Glutamatergic neuron (in vitro differentiated cells): ENCODE data around the gene AMPD3. TPM values are rescaled to one million over a fixed set of nuclear protein-coding genes. Genes with fewer than 3 reads are reported as not detected.

Experiments
- DNase-seq: peaks from one replicate; pipeline ENCODE4 v3.0.0; 2022
- H3K27ac Mint-ChIP-seq: one replicate; pipeline ENCODE4 v1.8.0; 2020; ENCODE audit warnings: mild to moderate bottlenecking, mixed read lengths, inconsistent platforms; ENCODE audit not compliant: unreplicated experiment
- H3K27me3 Mint-ChIP-seq: one replicate; pipeline ENCODE4 v1.8.0; 2020; ENCODE audit warnings: mild to moderate bottlenecking, moderate library complexity, mixed read lengths, inconsistent platforms; ENCODE audit not compliant: unreplicated experiment
- H3K36me3 Mint-ChIP-seq: one replicate; pipeline ENCODE4 v1.8.0; 2020; ENCODE audit warnings: mild to moderate bottlenecking, mixed read lengths, inconsistent platforms; ENCODE audit not compliant: unreplicated experiment
- H3K4me1 Mint-ChIP-seq: one replicate; pipeline ENCODE4 v1.8.0; 2020; ENCODE audit warnings: mild to moderate bottlenecking, low read depth, mixed read lengths, inconsistent platforms; ENCODE audit not compliant: unreplicated experiment
- H3K4me3 Mint-ChIP-seq: one replicate; pipeline ENCODE4 v1.8.0; 2020; ENCODE audit warnings: mild to moderate bottlenecking, mixed read lengths, inconsistent platforms; ENCODE audit not compliant: unreplicated experiment
- H3K9me3 Mint-ChIP-seq: one replicate; pipeline ENCODE4 v1.8.0; 2020; ENCODE audit warnings: mild to moderate bottlenecking, moderate library complexity, mixed read lengths, inconsistent platforms; ENCODE audit not compliant: unreplicated experiment
- total RNA-seq: library from RNA; stranded (reverse); fragmentation: NEBNext Ultra II Directional; extraction: Animal tissue kit (Norgen Biotek cat#: 25700); gene quantifications from one replicate; pipeline ENCODE4 v1.2.1, GENCODE V29; 2021; ENCODE audit not compliant: unreplicated experiment
- TF ChIP-seq, protein P1 (sequence below): fragments of 200-600 bp; sonication (generic); IDR thresholded peaks from one replicate; pipeline ENCODE4 v1.5.0; 2021; ENCODE audit not compliant: partially characterized antibody, unreplicated experiment

Gene AMPD3
- total RNA-seq, 1 donor from 2014 or later = 0.44 TPM

DNA sequence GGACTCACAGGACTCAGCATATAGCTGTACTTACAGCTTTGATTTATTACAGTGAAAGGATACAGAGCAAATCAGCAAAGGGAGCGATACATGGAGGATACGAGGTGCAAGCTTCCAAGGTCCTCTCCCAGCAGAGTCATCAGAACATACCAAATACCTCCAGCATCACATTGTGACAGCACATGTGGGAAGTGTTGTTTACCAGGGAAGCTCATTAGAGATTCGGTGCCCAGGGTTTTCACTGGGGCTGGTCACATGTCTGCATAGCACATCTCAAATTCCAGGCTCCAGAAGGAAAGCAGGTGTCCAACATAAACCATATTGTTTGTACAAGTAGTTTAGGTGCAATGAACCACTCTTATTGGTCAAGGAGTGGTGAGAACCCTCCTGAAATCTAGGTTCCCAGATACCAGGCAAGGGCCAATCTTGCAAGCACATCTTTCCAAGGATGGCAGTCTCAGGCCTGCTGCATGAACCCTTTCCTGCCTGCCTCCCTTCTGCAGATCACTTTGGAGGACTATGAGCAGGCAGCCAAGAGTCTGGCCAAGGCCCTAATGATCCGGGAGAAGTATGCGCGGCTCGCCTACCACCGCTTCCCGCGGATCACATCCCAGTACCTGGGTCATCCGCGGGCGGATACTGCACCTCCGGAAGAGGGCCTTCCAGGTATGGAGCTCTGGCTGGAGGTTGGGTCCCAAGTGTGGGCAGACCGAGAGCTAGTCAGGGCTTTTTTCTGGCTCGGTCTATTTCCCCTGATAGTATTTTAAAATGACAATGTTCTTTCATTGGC is 26.7 kb downstream of the AMPD3 start:
- TF ChIP-seq, protein P1, sequence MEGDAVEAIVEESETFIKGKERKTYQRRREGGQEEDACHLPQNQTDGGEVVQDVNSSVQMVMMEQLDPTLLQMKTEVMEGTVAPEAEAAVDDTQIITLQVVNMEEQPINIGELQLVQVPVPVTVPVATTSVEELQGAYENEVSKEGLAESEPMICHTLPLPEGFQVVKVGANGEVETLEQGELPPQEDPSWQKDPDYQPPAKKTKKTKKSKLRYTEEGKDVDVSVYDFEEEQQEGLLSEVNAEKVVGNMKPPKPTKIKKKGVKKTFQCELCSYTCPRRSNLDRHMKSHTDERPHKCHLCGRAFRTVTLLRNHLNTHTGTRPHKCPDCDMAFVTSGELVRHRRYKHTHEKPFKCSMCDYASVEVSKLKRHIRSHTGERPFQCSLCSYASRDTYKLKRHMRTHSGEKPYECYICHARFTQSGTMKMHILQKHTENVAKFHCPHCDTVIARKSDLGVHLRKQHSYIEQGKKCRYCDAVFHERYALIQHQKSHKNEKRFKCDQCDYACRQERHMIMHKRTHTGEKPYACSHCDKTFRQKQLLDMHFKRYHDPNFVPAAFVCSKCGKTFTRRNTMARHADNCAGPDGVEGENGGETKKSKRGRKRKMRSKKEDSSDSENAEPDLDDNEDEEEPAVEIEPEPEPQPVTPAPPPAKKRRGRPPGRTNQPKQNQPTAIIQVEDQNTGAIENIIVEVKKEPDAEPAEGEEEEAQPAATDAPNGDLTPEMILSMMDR = no peak
- DNase-seq = no peak
- Mint-ChIP-seq H3K27ac (no peak overlapping the region), H3K9me3 (no peaks in the 10 kb centered on the region), H3K4me1 (peaks cover 4% of the 10 kb centered on the region), H3K36me3 (no peaks in the 10 kb centered on the region), H3K4me3 (no peak overlapping the region), H3K27me3 (peaks cover 1% of the 10 kb centered on the region)

- no peaks in the 10 kb centered on the region for H3K36me3 Mint-ChIP-seq
- no peak overlapping the region for H3K4me3 Mint-ChIP-seq
- DNase-seq = no peak
- peaks cover 1% of the 10 kb centered on the region for H3K27me3 Mint-ChIP-seq
- no peaks in the 10 kb centered on the region for H3K9me3 Mint-ChIP-seq
- TF ChIP-seq, protein P1 = no peak
- H3K4me1 Mint-ChIP-seq = peaks cover 4% of the 10 kb centered on the region
- no peak overlapping the region for H3K27ac Mint-ChIP-seq
Observed at GRCh38 chr11:10483174-10483573, 28.1 kb downstream of the AMPD3 start.

GRCh38 chr11:10483584-10483983 is 28.5 kb downstream of the AMPD3 start:
- no peak for DNase-seq
- Mint-ChIP-seq H3K4me3 (no peak overlapping the region), H3K4me1 (peaks cover 4% of the 10 kb centered on the region), H3K36me3 (no peaks in the 10 kb centered on the region), H3K27ac (no peak overlapping the region), H3K9me3 (no peaks in the 10 kb centered on the region), H3K27me3 (peaks cover 1% of the 10 kb centered on the region)
- TF ChIP-seq, protein P1 = no peak

- H3K4me3 Mint-ChIP-seq = no peak overlapping the region
- no peaks in the 10 kb centered on the region for H3K36me3 Mint-ChIP-seq
- peaks cover 1% of the 10 kb centered on the region for H3K27me3 Mint-ChIP-seq
- no peaks in the 10 kb centered on the region for H3K9me3 Mint-ChIP-seq
- TF ChIP-seq, protein P1 = no peak
- peaks cover 4% of the 10 kb centered on the region for H3K4me1 Mint-ChIP-seq
- H3K27ac Mint-ChIP-seq = no peak overlapping the region
- no peak for DNase-seq
Observed at GRCh38 chr11:10484461-10485180, 29.6 kb downstream of the AMPD3 start.

GRCh38 chr11:10485646-10486045 is 30.6 kb downstream of the AMPD3 start:
- Mint-ChIP-seq H3K36me3 (no peaks in the 10 kb centered on the region), H3K9me3 (no peaks in the 10 kb centered on the region), H3K4me3 (no peak overlapping the region), H3K4me1 (peaks cover 4% of the 10 kb centered on the region), H3K27me3 (no peaks in the 10 kb centered on the region), H3K27ac (no peak overlapping the region)
- no peak for DNase-seq
- TF ChIP-seq, protein P1 = no peak
